ENCODE results near the gene PRR5.

GRCh38 chr22:44661070-44661469 is 40.9 kb upstream of the PRR5 start:
- no peak for TF ChIP-seq CTCF (IDR thresholded peaks at IDR 0.05)
- TF ChIP-seq POLR2AphosphoS5 (IDR thresholded peaks at IDR 0.05), result no peak
- no peak for TF ChIP-seq POLR2A (IDR thresholded peaks at IDR 0.05)
